IMR-90 (cell line): ENCODE results near the gene MAGI1. TPM values are rescaled to one million over a fixed set of nuclear protein-coding genes. Genes with fewer than 3 reads are reported as not detected.

Experiments
- ATAC-seq: fragments of 200-7000 bp; cut with Tn5 transposase; 2 replicates; pipeline ENCODE4 v1.9.1; 2020; ENCODE audit warnings: low read depth, mild to moderate bottlenecking, moderate library complexity
- BruUV-seq: library from RNA; stranded (reverse); fragments of 400-500 nt; replicated peaks from 2 replicates; lab custom pipeline; 2021; lab: Mats Ljungman, UMichigan
- CTCF ChIA-PET: fragments of 300-600 bp; formaldehyde crosslinking; extraction: SDS; loops from one replicate; lab custom pipeline; 2021; ENCODE audit warnings: antibody characterized with exemption; lab: Yijun Ruan, JAX
- POLR2A ChIA-PET: fragments of 300-600 bp; sonication (Branson Sonifier 250); formaldehyde crosslinking; loops from one replicate; lab custom pipeline; 2022; ENCODE audit warnings: antibody characterized with exemption; ENCODE audit not compliant: unreplicated experiment; lab: Charles Lee
- DNase-seq: peaks from one replicate; pipeline ENCODE4 v3.0.0; 2013
- H2AFZ ChIP-seq: replicated peaks from 2 replicates; pipeline ENCODE3; 2013; ENCODE audit warnings: low read length, mild to moderate bottlenecking; ENCODE audit not compliant: poor library complexity
- H2AK5ac ChIP-seq: 2 replicates; pipeline ENCODE4 v1.6.1; 2013; ENCODE audit warnings: low read depth, low read length, inconsistent platforms
- H2AK9ac ChIP-seq: replicated peaks from 2 replicates; pipeline ENCODE3; 2013; ENCODE audit warnings: mild to moderate bottlenecking, low read depth, low read length, moderate library complexity; ENCODE audit not compliant: poor library complexity
- H2BK120ac ChIP-seq: 2 replicates; pipeline ENCODE4 v1.6.1; 2013; ENCODE audit warnings: low read depth, low read length, inconsistent platforms
- H2BK15ac ChIP-seq: 3 replicates; pipeline ENCODE4 v1.6.1; 2013; ENCODE audit warnings: low read depth, low read length, inconsistent platforms
- H2BK20ac ChIP-seq: 2 replicates; pipeline ENCODE4 v1.6.1; 2013; ENCODE audit warnings: low read depth, mild to moderate bottlenecking, inconsistent platforms, low read length, moderate library complexity
- H2BK5ac ChIP-seq: 2 replicates; pipeline ENCODE4 v1.6.1; 2013; ENCODE audit warnings: mild to moderate bottlenecking, low read depth, low read length, inconsistent platforms; ENCODE audit not compliant: poor library complexity, severe bottlenecking
- H3K14ac ChIP-seq: replicated peaks from 2 replicates; pipeline ENCODE4 v1.6.1; 2013; ENCODE audit warnings: low read depth, low read length, inconsistent platforms
- H3K18ac ChIP-seq: 2 replicates; pipeline ENCODE4 v1.6.1; 2013; ENCODE audit warnings: low read depth, low read length, control low read depth
- H3K23ac ChIP-seq: 2 replicates; pipeline ENCODE4 v1.6.1; 2013; ENCODE audit warnings: low read depth, low read length, inconsistent platforms
- H3K27ac ChIP-seq: 2 replicates; pipeline ENCODE4 v1.5.1; 2013; ENCODE audit warnings: mild to moderate bottlenecking, control low read depth, low read length; ENCODE audit not compliant: insufficient read depth
- H3K27me3 ChIP-seq: 2 replicates; pipeline ENCODE4 v1.6.1; 2013; ENCODE audit warnings: low read length; ENCODE audit not compliant: control insufficient read depth, insufficient read depth
- H3K36me3 ChIP-seq: 2 replicates; pipeline ENCODE4 v1.6.1; 2013; ENCODE audit warnings: low read length, mixed read lengths; ENCODE audit not compliant: control insufficient read depth, insufficient read depth
- H3K4ac ChIP-seq: 2 replicates; pipeline ENCODE4 v1.6.1; 2013; ENCODE audit warnings: low read depth, low read length, inconsistent platforms
- H3K4me1 ChIP-seq: 2 replicates; pipeline ENCODE4 v1.6.1; 2013; ENCODE audit warnings: low read length, mixed read lengths; ENCODE audit not compliant: control insufficient read depth, insufficient read depth
- H3K4me2 ChIP-seq: 2 replicates; pipeline ENCODE4 v1.6.1; 2013; ENCODE audit warnings: low read depth, mild to moderate bottlenecking, control low read depth, low read length, moderate library complexity
- H3K4me3 ChIP-seq: 2 replicates; pipeline ENCODE4 v1.5.1; 2013; ENCODE audit warnings: low read depth, mild to moderate bottlenecking, control low read depth, low read length, moderate library complexity; ENCODE audit not compliant: insufficient read depth
- H3K56ac ChIP-seq: 2 replicates; pipeline ENCODE4 v1.6.1; 2013; ENCODE audit warnings: low read length, inconsistent platforms; ENCODE audit not compliant: insufficient read depth; ENCODE audit errors: extremely low read depth
- H3K79me1 ChIP-seq, 2 experiments: 2 replicates each; pipeline ENCODE4 v1.6.1; 2013; ENCODE audit warnings: low read length in 2 of 2, inconsistent platforms in 1 of 2, low read depth in 1 of 2
- H3K9ac ChIP-seq: 2 replicates; pipeline ENCODE4 v1.6.1; 2013; ENCODE audit warnings: low read depth, low read length, control low read depth
- H3K9me1 ChIP-seq: 2 replicates; pipeline ENCODE4 v1.6.1; 2013; ENCODE audit warnings: low read length, inconsistent platforms; ENCODE audit not compliant: insufficient read depth
- H3K9me3 ChIP-seq: 2 replicates; pipeline ENCODE4 v1.6.1; 2013; ENCODE audit warnings: low read length; ENCODE audit not compliant: control insufficient read depth, insufficient read depth
- H4K20me1 ChIP-seq: 2 replicates; pipeline ENCODE4 v1.6.1; 2013; ENCODE audit warnings: low read length, inconsistent platforms; ENCODE audit not compliant: insufficient read depth
- H4K5ac ChIP-seq: 2 replicates; pipeline ENCODE4 v1.6.1; 2013; ENCODE audit warnings: mild to moderate bottlenecking, low read depth, low read length, control low read depth
- H4K8ac ChIP-seq, 2 experiments: 2 replicates each; pipeline ENCODE4 v1.6.1; 2013; ENCODE audit warnings: low read depth in 2 of 2, low read length in 2 of 2, control low read depth in 1 of 2, inconsistent platforms in 1 of 2
- H4K91ac ChIP-seq: 2 replicates; pipeline ENCODE4 v1.6.1; 2013; ENCODE audit warnings: low read depth, low read length, inconsistent platforms; ENCODE audit not compliant: insufficient read depth
- CTCF ChIP-seq: conservative IDR thresholded peaks from 2 replicates; pipeline ENCODE4 v1.5.1; 2012; ENCODE audit warnings: mild to moderate bottlenecking, low read depth, low read length, improper control_type of control experiment
- RAD21 ChIP-seq: IDR thresholded peaks from 2 replicates; pipeline ENCODE4 v1.6.1; 2012; ENCODE audit warnings: low read length, improper control_type of control experiment
- RFX5 ChIP-seq: IDR thresholded peaks from 2 replicates; pipeline ENCODE4 v1.8.0; 2012; ENCODE audit warnings: low read depth, mild to moderate bottlenecking, low read length, moderate library complexity
- SMC3 ChIP-seq: fragments of 150-350 bp; IDR thresholded peaks from 2 replicates; pipeline ENCODE4 v1.6.1; 2016; ENCODE audit warnings: low read depth, mild to moderate bottlenecking, antibody characterized with exemption, low read length, moderate library complexity
- WGBS, 2 experiments: methylation state at CpG; one replicate each; pipeline versions ENCODE4 v1.1.5 to v1.1.7; 2013; ENCODE audit warnings: missing lambda C conversion rate in 2 of 2; ENCODE audit not compliant: insufficient read length in 1 of 2; ENCODE audit errors: extremely low coverage in 2 of 2; 5-methylcytosine and 5-hydroxymethylcytosine counted together
- dilution Hi-C: fragments of 300-500 bp; cut with HindIII; formaldehyde crosslinking; loops from one replicate; pipeline ENCODE4 v1.14.3; 2018; ENCODE audit warnings: low sequenced_read_pairs; ENCODE audit not compliant: unreplicated experiment
- in situ Hi-C: fragments of 300-500 bp; cut with MboI; formaldehyde crosslinking; loops from 3 replicates; pipeline ENCODE4 v1.14.3; 2019; ENCODE audit warnings: low sequenced_read_pairs, inconsistent platforms, mixed read lengths
- intact Hi-C: fragments of 100-400 bp; cut with micrococcal nuclease; formaldehyde crosslinking; loops from 2 replicates; pipeline ENCODE4 v1.10.0; 2022
- polyA plus RNA-seq, 3 experiments: library from polyadenylated mRNA; depleted of rRNA; stranded (reverse); fragments of >200 nt; gene quantifications; 2 replicates each; pipeline ENCODE4 v1.2.3, GENCODE V29; 2012; ENCODE audit warnings: low replicate concordance in 1 of 3
- total RNA-seq: library from RNA; depleted of rRNA; stranded (reverse); fragments of >200 nt; gene quantifications from 2 replicates; pipeline ENCODE4 v1.2.3, GENCODE V29; 2012

MAGI1 gene
- total and polyA plus RNA-seq, 2 of the 4 experiments (the other 2 are of a cell fraction): 14.5 to 24.2 TPM

GRCh38 chr3:65732051-65732935 is 306.4 kb downstream of the MAGI1 start:
- Histone ChIP-seq H2BK5ac (no peak overlapping the region), H2AK9ac (no peak overlapping the region), H3K36me3 (no peaks in the 10 kb centered on the region), H3K9me3 (no peaks in the 10 kb centered on the region), H3K4me1 (peaks cover 8% of the 10 kb centered on the region), H3K4ac (peak overlapping the region; percentile 46; the same call in 1 of the 2 replicates), H4K5ac (no peak overlapping the region), H3K9me1 (0 out of 2 replicates have a peak, but pooled peaks cover 3% of the 10 kb centered on the region), H3K18ac (no peak overlapping the region; the same call in 1 of the 2 replicates), H3K4me2 (peak overlapping the region; percentile 86; the same call in 1 of the 2 replicates), H2BK120ac (peak overlapping the region; percentile 45), H2AFZ (no peak overlapping the region), H2BK15ac (no peak overlapping the region; the same call in 2 of the 3 replicates), H3K9ac (peak overlapping the region; percentile 44; the same call in 1 of the 2 replicates), H2BK20ac (peak overlapping the region; percentile 72; the same call in 1 of the 2 replicates), H4K91ac (no peak overlapping the region), H2AK5ac (no peak overlapping the region), H4K20me1 (peaks cover 11% of the 10 kb centered on the region; the same call in 1 of the 2 replicates), H3K4me3 (no peak overlapping the region), H3K27ac (no peak overlapping the region), H3K23ac (no peak overlapping the region), H3K79me1 (peaks cover 7 to 26% of the 10 kb centered on the region in 2 experiments; a peak in 3 of 4 replicates), H3K56ac (peak overlapping the region; percentile 31; the same call in 1 of the 2 replicates), H4K8ac (peak overlapping the region in 1 of 2 experiments; percentile 44; a peak in 2 of 4 replicates), H3K27me3 (no peaks in the 10 kb centered on the region), H3K14ac (peak overlapping the region; percentile 56)
- CTCF ChIA-PET: interaction anchor here (0.5 to 1.4 kb wide), 15 partner anchors 11 to 1199 kb away, joined by 3 to 12 read pairs (median 3); no protein-coding TSS in a partner anchor
- peak; percentile 88 for TF ChIP-seq RAD21
- TF ChIP-seq RFX5: no peak
- peak; percentile 71 for TF ChIP-seq SMC3
- TF ChIP-seq CTCF: peak; percentile 82
- intact Hi-C loops (loop anchor here (1.0 kb wide), 2 partner anchors 59 to 293 kb away; no protein-coding TSS in a partner anchor), dilution Hi-C loops (no loop called here), in situ Hi-C loops (loop anchor here (10.0 to 25.0 kb wide), 2 partner anchors 387 to 1195 kb away; no protein-coding TSS in a partner anchor)
- peak; percentile 80 for DNase-seq
- peak; percentile 86 for ATAC-seq
- BruUV-seq: no TSS peak
- WGBS, 2 experiments: no CpG with 5 or more reads among the region's 6 CpGs
- POLR2A ChIA-PET: no interaction called here
